AG04450 (cell line): ENCODE measurements around the gene TEX14. TPM values are rescaled to one million over a fixed set of nuclear protein-coding genes. Genes with fewer than 3 reads are reported as not detected.
A peak's percentile ranks its signal among the peaks of the same experiment; 100 is the strongest.

ENCODE experiments used
- CTCF ChIA-PET: fragments of 300-600, 350-600 bp; formaldehyde crosslinking; extraction: SDS; loops from one replicate; lab custom pipeline; 2022; ENCODE audit warnings: antibody characterized with exemption, inconsistent platforms; lab: Charles Lee
- POLR2A ChIA-PET: fragments of 350-600 bp; formaldehyde crosslinking; extraction: SDS; loops from one replicate; lab custom pipeline; 2021; ENCODE audit warnings: antibody characterized with exemption, inconsistent platforms; lab: Yijun Ruan, JAX
- DNase-seq: peaks from one replicate; pipeline ENCODE4 v3.0.0-alpha.2; 2011; ENCODE audit warnings: low read depth, low spot score
- H3K27ac ChIP-seq: one replicate; pipeline ENCODE4 v1.5.1; 2012; ENCODE audit warnings: low read depth, low read length, control low read depth
- H3K27me3 ChIP-seq: one replicate; pipeline ENCODE4 v1.6.0; 2012; ENCODE audit warnings: low read length; ENCODE audit not compliant: control insufficient read depth, insufficient read depth
- H3K4me3 ChIP-seq: 2 replicates; pipeline ENCODE4 v1.5.1; 2011; ENCODE audit warnings: mild to moderate bottlenecking, low read depth, low read length, control low read depth
- H3K9me3 ChIP-seq: 2 replicates; pipeline ENCODE4 v1.5.1; 2012; ENCODE audit warnings: low read length; ENCODE audit not compliant: control insufficient read depth, insufficient read depth
- CTCF ChIP-seq: IDR thresholded peaks from 2 replicates; pipeline ENCODE4 v1.5.1; 2011; ENCODE audit warnings: low read depth, low read length, control low read depth, inconsistent platforms
- polyA minus RNA-seq: library from RNA; depleted of rRNA, polyadenylated mRNA; stranded (reverse); fragments of >200 nt; gene quantifications from 2 replicates; pipeline ENCODE4 v1.2.3, GENCODE V29; 2011; rRNA and poly(A)+ RNA removed
- polyA plus RNA-seq: library from polyadenylated mRNA; depleted of rRNA; stranded (reverse); fragments of >200 nt; gene quantifications from 2 replicates; pipeline ENCODE4 v1.2.3, GENCODE V29; 2011; rRNA removed

Gene TEX14, protein sequence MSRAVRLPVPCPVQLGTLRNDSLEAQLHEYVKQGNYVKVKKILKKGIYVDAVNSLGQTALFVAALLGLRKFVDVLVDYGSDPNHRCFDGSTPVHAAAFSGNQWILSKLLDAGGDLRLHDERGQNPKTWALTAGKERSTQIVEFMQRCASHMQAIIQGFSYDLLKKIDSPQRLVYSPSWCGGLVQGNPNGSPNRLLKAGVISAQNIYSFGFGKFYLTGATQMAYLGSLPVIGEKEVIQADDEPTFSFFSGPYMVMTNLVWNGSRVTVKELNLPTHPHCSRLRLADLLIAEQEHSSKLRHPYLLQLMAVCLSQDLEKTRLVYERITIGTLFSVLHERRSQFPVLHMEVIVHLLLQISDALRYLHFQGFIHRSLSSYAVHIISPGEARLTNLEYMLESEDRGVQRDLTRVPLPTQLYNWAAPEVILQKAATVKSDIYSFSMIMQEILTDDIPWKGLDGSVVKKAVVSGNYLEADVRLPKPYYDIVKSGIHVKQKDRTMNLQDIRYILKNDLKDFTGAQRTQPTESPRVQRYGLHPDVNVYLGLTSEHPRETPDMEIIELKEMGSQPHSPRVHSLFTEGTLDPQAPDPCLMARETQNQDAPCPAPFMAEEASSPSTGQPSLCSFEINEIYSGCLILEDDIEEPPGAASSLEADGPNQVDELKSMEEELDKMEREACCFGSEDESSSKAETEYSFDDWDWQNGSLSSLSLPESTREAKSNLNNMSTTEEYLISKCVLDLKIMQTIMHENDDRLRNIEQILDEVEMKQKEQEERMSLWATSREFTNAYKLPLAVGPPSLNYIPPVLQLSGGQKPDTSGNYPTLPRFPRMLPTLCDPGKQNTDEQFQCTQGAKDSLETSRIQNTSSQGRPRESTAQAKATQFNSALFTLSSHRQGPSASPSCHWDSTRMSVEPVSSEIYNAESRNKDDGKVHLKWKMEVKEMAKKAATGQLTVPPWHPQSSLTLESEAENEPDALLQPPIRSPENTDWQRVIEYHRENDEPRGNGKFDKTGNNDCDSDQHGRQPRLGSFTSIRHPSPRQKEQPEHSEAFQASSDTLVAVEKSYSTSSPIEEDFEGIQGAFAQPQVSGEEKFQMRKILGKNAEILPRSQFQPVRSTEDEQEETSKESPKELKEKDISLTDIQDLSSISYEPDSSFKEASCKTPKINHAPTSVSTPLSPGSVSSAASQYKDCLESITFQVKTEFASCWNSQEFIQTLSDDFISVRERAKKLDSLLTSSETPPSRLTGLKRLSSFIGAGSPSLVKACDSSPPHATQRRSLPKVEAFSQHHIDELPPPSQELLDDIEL (N-terminal part only)
- polyA plus RNA-seq (0.02 and 0.09 TPM in 2 replicates), polyA minus RNA-seq (0.04 and 0.05 TPM in 2 replicates)

GRCh38 chr17:58691701-58692238 lies at the start of gene TEX14:
Gene TEX14, minus strand, starts transcription at chr17:58692045. Its CDS starts 40,044 bp downstream, at chr17:58652001.
- Histone ChIP-seq H3K4me3 (peak within 1 kb of the TSS; percentile 83), H3K27ac (peak within 1 kb of the TSS; percentile 88), H3K27me3 (no peaks in the 10 kb centered on the region), H3K9me3 (peaks cover 5% of the 10 kb centered on the region)
- TF ChIP-seq CTCF = no peak
- ChIA-PET CTCF (interaction anchor here (1.2 to 5.4 kb wide), 2 partner anchors 19 to 173 kb away, joined by 6 to 21 read pairs; no protein-coding TSS in a partner anchor), POLR2A (interaction anchor here (1.1 to 1.8 kb wide), 2 partner anchors 54 to 60 kb away, joined by 3 to 20 read pairs; no protein-coding TSS in a partner anchor)
- DNase-seq = no peak

- Histone ChIP-seq H3K27ac (peak overlapping the region; percentile 34), H3K9me3 (no peaks in the 10 kb centered on the region; the same call in 1 of the 2 replicates), H3K4me3 (no peak overlapping the region), H3K27me3 (no peaks in the 10 kb centered on the region)
- DNase-seq = peak; percentile 27
- ChIA-PET POLR2A (no interaction called here), CTCF (interaction anchor here (0.7 kb wide), 1 partner anchor 11 kb away, joined by 3 read pairs; no protein-coding TSS in a partner anchor)
- TF ChIP-seq CTCF = no peak
Observed at GRCh38 chr17:58741121-58741625, 49.3 kb upstream of the TEX14 start.

DNA sequence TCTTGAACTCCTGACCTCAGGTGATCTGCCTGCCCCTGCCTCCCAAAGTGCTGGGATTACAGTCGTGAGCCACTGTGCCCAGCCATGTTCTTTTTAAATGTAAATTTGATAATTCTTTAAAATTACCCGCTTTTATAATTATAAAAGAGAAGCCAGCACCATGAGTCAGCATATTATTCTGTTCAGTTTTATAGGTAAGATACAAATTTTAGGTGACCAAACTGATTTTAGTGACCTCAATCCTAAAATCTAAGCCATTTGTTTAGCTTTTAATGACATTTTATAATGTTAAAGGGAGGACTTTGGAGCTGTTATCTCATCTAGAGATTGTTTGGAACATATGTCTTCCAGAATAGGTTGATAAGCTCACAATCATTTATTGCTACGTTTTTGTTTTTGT lies 43.0 kb upstream of the TEX14 start:
- ChIA-PET POLR2A (no interaction called here), CTCF (no interaction called here)

More for the DNA sequence above, 43.0 kb upstream of the TEX14 start:
- Histone ChIP-seq H3K4me3 (no peak overlapping the region), H3K9me3 (no peaks in the 10 kb centered on the region), H3K27me3 (no peaks in the 10 kb centered on the region), H3K27ac (no peak overlapping the region)
- TF ChIP-seq CTCF = no peak
- no peak for DNase-seq
